ENCODE results near the gene SCGB1D4.

Gene SCGB1D4

DNA sequence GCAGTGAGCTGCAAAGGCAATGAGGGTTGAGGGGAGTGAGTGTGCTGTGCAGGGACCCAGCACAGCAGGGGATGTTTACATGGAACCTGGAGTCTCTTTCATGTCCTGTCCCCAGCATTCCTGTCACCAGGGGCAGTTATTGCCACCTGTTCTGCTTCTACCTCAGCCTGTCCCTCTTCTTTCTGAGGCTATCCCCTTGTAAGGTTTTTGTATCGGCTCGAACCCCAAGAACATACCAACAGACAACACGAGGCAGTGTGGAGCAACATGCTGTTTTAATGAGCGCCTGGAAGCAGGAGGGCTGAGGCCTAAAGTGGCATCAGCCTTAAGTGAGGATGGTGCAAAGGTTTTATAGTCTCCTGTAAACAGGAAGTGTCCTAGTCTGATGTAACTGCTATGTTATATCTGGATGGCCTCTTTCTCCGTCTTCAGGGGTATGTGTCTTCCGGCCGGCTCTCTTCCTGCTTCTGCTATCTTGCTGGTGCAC lies 25.0 kb downstream of the SCGB1D4 start:
- no peak for DNase-seq

DNA sequence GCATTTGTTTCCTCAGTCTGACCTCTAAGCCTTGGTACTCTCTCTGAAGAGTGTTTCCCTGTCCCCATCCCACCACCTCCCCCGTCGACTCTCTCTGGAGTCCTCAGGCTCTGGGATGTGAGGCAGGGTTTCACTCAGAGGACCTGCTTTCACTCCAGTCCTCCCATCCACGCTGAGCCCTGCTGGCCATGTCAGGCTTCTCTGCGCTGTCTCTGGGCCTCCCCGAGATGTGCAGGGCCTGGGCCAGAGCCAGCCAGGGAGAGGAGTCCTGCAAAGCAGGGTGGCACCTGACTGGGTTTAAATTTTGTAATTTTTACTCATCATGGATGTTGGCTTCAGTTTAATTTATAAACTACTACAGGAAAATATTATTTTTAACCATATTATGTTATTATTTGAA lies 25.6 kb downstream of the SCGB1D4 start:
- no peak for DNase-seq

DNA sequence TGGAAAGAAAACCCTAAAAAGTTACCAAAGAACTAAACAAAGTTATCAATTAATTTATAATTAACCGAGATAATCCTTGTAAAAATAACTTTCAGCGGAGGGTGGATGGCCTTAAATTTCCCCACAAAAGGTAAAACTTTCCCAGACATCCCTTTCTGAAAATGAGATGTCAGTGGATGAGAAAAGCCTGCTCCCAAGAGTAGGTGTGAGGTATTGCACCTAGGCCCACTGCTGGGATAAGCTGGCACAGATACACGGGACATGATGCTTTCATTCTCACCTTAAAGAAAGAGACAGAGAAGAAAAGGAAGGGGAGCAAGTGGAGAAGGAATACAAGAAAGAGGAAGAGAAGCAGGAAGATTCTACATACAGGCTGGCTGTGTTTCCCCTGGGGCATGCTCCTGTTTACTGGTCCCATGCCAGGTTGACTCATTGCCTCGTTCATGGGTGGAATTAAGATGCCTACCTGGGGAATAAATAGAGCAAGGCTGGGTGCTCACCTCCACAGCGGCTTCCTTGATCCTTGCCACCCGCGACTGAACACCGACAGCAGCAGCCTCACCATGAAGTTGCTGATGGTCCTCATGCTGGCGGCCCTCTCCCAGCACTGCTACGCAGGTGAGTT lies 29.1 kb downstream of the SCGB1D4 start, which contains the start of gene SCGB2A2:
Gene SCGB2A2 (plus strand): TSS at position 505 of the 625 bp plus-strand sequence. CDS start 59 bp downstream, at position 564.
- DNase-seq, result no peak

DNA sequence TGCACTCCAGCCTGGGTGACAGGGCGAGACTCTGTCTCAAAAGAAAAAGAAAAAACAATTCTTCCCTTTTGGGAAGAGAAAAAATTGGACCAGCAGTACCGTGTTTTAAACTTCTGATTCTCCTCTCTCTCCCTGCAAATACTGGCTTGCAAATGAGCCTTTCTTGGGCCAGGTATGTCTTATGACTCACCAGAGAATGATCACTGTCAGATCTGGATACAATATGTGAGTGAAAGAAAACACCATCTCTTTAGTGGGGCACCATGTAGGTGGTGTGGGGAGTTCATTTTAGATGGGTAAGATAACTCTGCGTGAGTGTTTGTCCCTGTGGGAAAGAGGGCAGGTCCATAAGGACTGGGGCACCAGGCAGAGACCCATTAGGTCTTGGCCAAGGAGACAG lies 31.3 kb downstream of the SCGB1D4 start:
- DNase-seq, result no peak

GRCh38 chr11:62267050-62267449 lies 31.8 kb downstream of the SCGB1D4 start:
- no peak for DNase-seq

DNA sequence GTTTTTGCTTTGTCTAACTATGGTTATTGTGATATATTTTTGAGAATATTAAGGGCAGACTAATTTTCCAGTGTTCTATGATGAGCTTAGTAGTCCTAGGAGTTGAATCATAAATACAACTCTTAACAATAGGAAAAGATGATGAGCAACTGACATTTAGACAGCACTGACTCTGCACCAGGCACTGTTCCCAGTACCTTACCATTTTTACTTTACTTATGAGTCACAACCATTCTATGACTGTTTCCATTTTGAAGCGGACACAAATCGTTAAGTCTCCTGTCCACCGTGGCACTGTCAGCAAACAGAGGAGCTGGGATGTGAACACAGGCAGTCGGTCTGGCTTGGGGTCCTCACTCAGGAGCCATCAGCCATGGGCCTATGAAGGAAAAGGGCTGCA lies 32.3 kb downstream of the SCGB1D4 start:
- no peak for DNase-seq

DNA sequence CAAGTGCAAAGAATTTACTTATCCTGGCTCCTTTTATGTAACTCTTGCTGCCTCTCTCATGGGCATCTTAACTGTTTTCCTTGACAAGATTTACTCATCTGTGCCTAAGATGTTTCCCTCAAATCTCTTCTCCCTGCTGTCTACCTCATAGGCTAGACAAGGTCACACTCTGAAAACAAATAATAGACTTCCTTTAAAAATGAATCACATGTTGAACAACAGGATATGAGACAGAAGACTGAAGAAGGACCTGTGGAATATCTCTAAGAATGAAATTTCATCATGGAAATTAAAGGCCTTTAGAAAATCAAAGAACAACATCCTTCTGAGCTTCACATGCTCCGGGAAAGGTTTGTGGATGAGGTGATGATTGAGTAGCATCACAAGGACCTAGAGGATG lies 34.9 kb downstream of the SCGB1D4 start:
- DNase-seq, result no peak

DNA sequence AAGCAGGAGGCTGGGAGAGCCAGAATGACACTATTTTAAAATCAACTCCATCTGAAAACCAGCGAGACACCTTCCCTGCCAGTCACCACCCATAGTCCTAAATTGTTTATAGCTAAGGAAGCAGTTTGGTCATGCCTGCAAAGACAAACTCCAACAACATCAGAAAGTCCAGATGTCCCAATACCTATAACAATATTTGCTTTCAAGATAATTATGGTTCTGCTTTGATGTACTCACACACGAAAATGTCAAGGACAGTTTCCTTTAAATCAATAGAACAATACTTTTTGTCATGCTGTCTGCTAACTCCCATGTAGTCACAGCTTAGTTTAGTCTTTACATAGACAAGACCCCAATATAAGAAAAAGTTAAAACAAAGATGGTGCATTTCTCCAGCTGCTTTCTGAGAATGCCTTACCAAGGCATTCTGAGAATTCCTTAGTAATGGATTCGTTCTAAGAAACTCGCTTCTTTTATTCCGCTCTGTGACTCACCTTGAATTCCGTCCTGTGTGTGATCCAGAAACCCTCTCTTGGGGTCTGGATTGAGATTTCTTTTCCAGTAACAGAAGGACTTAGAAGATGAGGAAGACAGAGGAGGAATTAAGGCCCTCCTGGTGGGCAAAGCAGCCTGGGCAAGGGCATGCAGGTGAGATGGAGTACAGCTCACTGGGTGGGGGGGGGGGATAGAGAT lies 38.5 kb downstream of the SCGB1D4 start:
- no peak for DNase-seq

GRCh38 chr11:62256281-62256680 lies 42.6 kb downstream of the SCGB1D4 start:
- DNase-seq, result no peak

DNA sequence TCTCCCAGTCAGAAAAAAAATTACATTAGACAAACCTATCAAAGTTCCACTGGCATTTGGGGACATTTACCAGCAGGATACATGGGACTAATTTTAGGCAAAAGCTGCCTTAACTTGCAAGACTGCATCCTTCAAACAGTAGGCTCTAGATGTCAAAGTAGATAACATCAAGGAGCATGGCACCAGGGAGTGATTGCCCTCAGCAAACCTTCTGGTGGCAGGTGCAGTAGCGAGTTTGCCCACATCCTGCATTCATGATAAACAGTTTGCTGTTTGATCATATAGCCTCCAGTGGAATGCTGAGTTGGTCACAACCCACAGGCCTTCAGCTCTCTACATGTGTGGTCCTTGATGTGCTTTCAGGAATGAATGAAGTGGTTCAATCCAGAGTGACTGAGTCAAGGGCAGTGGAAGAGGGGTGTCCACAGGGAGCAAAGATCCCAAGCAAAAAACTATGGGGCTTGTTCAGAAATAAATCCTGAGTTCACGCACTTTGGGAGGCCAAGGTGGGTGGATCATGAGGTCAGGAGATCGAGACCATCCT lies 44.8 kb downstream of the SCGB1D4 start:
- no peak for DNase-seq

DNA sequence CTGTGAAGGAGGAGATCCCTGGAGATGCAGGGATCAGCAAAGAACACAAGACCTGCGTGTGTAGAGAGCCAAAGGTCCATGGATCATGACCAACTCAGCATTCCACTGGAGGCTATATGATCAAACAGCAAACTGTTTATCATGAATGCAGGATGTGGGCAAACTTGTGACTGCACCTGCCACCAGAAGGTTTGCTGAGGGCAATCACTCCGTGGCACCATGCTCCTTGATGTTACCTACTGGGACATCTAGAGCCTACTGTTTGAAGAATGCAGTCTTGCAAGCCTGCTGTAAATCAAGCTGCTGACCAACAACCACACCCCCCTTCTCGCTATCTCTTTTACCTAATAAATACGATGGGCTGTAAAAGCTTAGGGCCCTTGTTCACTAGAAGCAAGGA lies 47.2 kb downstream of the SCGB1D4 start:
- DNase-seq, result no peak

All from fibroblast of skin of scalp (primary cell).